HepG2 (cell line): Measurements from ENCODE around the gene HSDL1. TPM values are rescaled to one million over a fixed set of nuclear protein-coding genes. Genes with fewer than 3 reads are reported as not detected.
A peak's percentile ranks its signal among the peaks of the same experiment; 100 is the strongest.

Source experiments
- ASH2L ChIP-seq: fragments of 300-600, 200-600 bp; sonication (generic); IDR thresholded peaks from 2 replicates; pipeline ENCODE4 v1.7.0; 2017; ENCODE audit warnings: low read depth, mild to moderate bottlenecking, moderate library complexity, mixed read lengths, low read length; ENCODE audit not compliant: insufficient read length
- CAMTA2 ChIP-seq: sonication (generic); formaldehyde crosslinking; IDR thresholded peaks from 2 replicates; pipeline ENCODE4 v1.4.0; 2020; ENCODE audit warnings: mild to moderate bottlenecking, missing genetic modification reagents, borderline replicate concordance
- GLMP ChIP-seq: sonication (generic); formaldehyde crosslinking; IDR thresholded peaks from 2 replicates; pipeline ENCODE4 v1.9.0; 2021; ENCODE audit warnings: missing genetic modification reagents, mild to moderate bottlenecking, borderline replicate concordance
- HCFC1 ChIP-seq: fragments of 150-350 bp; IDR thresholded peaks from 2 replicates; pipeline ENCODE4 v1.6.1; 2014; ENCODE audit warnings: low read depth, low read length
- KAT8 ChIP-seq: IDR thresholded peaks from 2 replicates; pipeline ENCODE4 v1.6.1; 2016; ENCODE audit warnings: missing genetic modification reagents, missing compliant biosample characterization
- MTA3 ChIP-seq: sonication (generic); formaldehyde crosslinking; IDR thresholded peaks from 2 replicates; pipeline ENCODE4 v1.4.0; 2020; ENCODE audit warnings: missing genetic modification reagents
- NCOR1 ChIP-seq: fragments of 200-600 bp; sonication (generic); IDR thresholded peaks from 2 replicates; pipeline ENCODE4 v1.7.0; 2017; ENCODE audit warnings: antibody characterized with exemption, low read length, borderline replicate concordance
- PAF1 ChIP-seq: IDR thresholded peaks from 2 replicates; pipeline ENCODE4 v1.6.1; 2016; ENCODE audit warnings: missing genetic modification reagents, missing compliant biosample characterization
- RAD51 ChIP-seq: fragments of 450-650 bp; IDR thresholded peaks from 2 replicates; pipeline ENCODE4 v1.6.1; 2016; ENCODE audit warnings: borderline replicate concordance
- RFXANK ChIP-seq: IDR thresholded peaks from 2 replicates; pipeline ENCODE4 v1.6.1; 2016
- SRSF4 ChIP-seq: fragments of 200-400 bp; formaldehyde crosslinking; IDR thresholded peaks from one replicate; pipeline ENCODE4 v1.6.1; 2018; ENCODE audit warnings: mild to moderate bottlenecking, low read depth, low read length, moderate library complexity; ENCODE audit not compliant: poor library complexity, severe bottlenecking
- TCF12 ChIP-seq, 2 experiments: fragments of 450-650 bp in 1 of 2; sonication (generic) in 1 of 2; formaldehyde crosslinking in 1 of 2; IDR thresholded peaks; 2 replicates each; pipeline versions ENCODE4 v1.6.1 to v1.8.0; 2017 to 2022; ENCODE audit warnings: antibody characterized with exemption in 1 of 2, mild to moderate bottlenecking in 1 of 2, missing genetic modification reagents in 1 of 2, moderate library complexity in 1 of 2
- THAP11 ChIP-seq: IDR thresholded peaks from 2 replicates; pipeline ENCODE4 v1.6.1; 2016; ENCODE audit warnings: missing biosample characterization, missing genetic modification reagents
- ZBTB37 ChIP-seq: sonication (generic); formaldehyde crosslinking; IDR thresholded peaks from 2 replicates; pipeline ENCODE4 v1.4.0; 2020; ENCODE audit warnings: mild to moderate bottlenecking, missing genetic modification reagents
- ZBTB7B ChIP-seq: sonication (generic); formaldehyde crosslinking; IDR thresholded peaks from 2 replicates; pipeline ENCODE4 v1.4.0; 2020; ENCODE audit warnings: missing genetic modification reagents
- ZC3H13 ChIP-seq: sonication (generic); formaldehyde crosslinking; IDR thresholded peaks from 2 replicates; pipeline ENCODE4 v1.8.1; 2023; ENCODE audit warnings: mild to moderate bottlenecking, missing genetic modification reagents, moderate library complexity
- ZFP37 ChIP-seq: sonication (generic); formaldehyde crosslinking; IDR thresholded peaks from 2 replicates; pipeline ENCODE4 v1.4.0; 2020; ENCODE audit warnings: missing genetic modification reagents, borderline replicate concordance
- ZNF543 ChIP-seq: sonication (generic); formaldehyde crosslinking; IDR thresholded peaks from 2 replicates; pipeline ENCODE4 v1.4.0; 2020; ENCODE audit warnings: mild to moderate bottlenecking, missing genetic modification reagents
- ZNF713 ChIP-seq: sonication (generic); formaldehyde crosslinking; IDR thresholded peaks from 2 replicates; pipeline ENCODE4 v1.4.0; 2020; ENCODE audit warnings: mild to moderate bottlenecking, missing genetic modification reagents
- ZNF746 ChIP-seq: sonication (generic); formaldehyde crosslinking; IDR thresholded peaks from 2 replicates; pipeline ENCODE4 v1.8.0; 2022; ENCODE audit warnings: mild to moderate bottlenecking, missing genetic modification reagents
- polyA plus RNA-seq, 8 experiments: library from polyadenylated mRNA; depleted of rRNA in 3 of 8; stranded (reverse) in 7 of 8; unstranded in 1 of 8; fragments of >200 nt; fragmentation: Illumina TruSeq in 4 of 8; extraction: Trizol in 4 of 8; gene quantifications; 2 replicates each; pipeline versions ENCODE4 v1.2.1 to v1.2.3, GENCODE V29; 2011 to 2016; ENCODE audit warnings: low read depth in 4 of 8, missing spikeins in 1 of 8, mixed read lengths in 1 of 8; ENCODE audit not compliant: insufficient read depth in 1 of 8
- total RNA-seq, 5 experiments: library from RNA; depleted of rRNA; stranded (reverse); fragments of >200 nt; fragmentation: Illumina TruSeq; extraction: Trizol; gene quantifications; 2 replicates each; pipeline ENCODE4 v1.2.3, GENCODE V29; 2016; ENCODE audit warnings: low read depth in 1 of 5
- TF ChIP-seq, protein P1 (sequence below): IDR thresholded peaks from 2 replicates; pipeline ENCODE4 v1.4.0; 2020; ENCODE audit warnings: mild to moderate bottlenecking, missing genetic modification reagents

HSDL1 gene
- total and polyA plus RNA-seq, 2 of the 13 experiments (the other 11 are each of a cell fraction or from before 2014, with no cell fraction given), result 49.2 to 49.7 TPM

DNA sequence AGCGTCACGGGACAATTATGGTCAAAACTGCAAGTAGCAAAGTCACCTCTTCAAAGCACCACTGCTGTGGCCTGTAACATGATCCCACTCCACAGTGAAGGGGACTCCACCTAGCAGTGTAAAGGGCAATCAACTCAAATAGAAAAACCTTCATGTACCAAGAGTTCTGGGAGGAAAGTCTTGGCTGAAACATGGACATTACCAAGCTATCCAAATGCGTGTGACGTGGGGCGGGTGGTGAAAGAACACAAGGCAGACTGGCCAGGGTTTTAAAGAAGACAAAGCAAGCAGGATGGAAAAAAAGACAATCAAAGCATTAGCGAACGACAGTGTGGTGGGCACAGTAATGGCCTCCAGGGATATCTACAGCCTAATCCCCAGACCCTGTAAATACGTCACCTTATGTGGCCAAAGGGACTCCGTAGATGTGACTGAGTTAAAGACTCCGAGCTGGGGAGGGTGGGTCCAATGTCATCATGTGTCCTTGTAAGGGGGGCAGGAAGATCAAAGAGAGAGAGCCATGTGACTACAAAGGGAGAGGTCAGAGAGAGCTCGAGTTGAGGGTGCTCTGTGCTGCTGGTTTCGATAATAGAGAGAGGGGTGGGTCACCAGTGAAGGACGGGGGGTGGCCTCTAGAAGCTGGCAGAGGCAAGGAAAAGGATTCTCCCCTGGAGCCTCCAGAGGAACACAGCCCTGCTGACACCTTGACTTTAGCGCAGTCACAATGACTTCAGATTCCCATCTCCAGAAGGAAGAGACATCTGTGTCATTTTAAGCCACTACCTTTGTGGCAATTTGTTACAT lies 6.0 kb downstream of the HSDL1 start (continued):
- TF ChIP-seq HCFC1, result no peak
- TF ChIP-seq THAP11 (CRISPR knock-in tag), result peak; percentile 70; the same call in 1 of the 2 replicates
- TF ChIP-seq ZNF746 (CRISPR knock-in tag), result peak; percentile 89; the same call in 1 of the 2 replicates
- no peak for TF ChIP-seq RFXANK
- no peak for TF ChIP-seq ZFP37 (CRISPR knock-in tag)
- TF ChIP-seq RAD51, result peak; percentile 68
- no peak for TF ChIP-seq PAF1
- TF ChIP-seq ZBTB37, result no peak; the same call in 1 of the 2 replicates
- TF ChIP-seq TCF12 (IDR thresholded peaks at IDR 0.05), result no peak
- TF ChIP-seq TCF12 (CRISPR knock-in tag; IDR thresholded peaks at IDR 0.05), result no peak
- no peak for TF ChIP-seq SRSF4
- TF ChIP-seq MTA3 (CRISPR knock-in tag), result no peak
- TF ChIP-seq KAT8 (CRISPR knock-in tag), result peak; percentile 50; the same call in 1 of the 2 replicates
- peak; percentile 80 for TF ChIP-seq NCOR1
- TF ChIP-seq GLMP (CRISPR knock-in tag), result no peak
- no peak for TF ChIP-seq ZNF713 (CRISPR knock-in tag)
- no peak for TF ChIP-seq ZC3H13 (CRISPR knock-in tag)
- TF ChIP-seq, protein P1, sequence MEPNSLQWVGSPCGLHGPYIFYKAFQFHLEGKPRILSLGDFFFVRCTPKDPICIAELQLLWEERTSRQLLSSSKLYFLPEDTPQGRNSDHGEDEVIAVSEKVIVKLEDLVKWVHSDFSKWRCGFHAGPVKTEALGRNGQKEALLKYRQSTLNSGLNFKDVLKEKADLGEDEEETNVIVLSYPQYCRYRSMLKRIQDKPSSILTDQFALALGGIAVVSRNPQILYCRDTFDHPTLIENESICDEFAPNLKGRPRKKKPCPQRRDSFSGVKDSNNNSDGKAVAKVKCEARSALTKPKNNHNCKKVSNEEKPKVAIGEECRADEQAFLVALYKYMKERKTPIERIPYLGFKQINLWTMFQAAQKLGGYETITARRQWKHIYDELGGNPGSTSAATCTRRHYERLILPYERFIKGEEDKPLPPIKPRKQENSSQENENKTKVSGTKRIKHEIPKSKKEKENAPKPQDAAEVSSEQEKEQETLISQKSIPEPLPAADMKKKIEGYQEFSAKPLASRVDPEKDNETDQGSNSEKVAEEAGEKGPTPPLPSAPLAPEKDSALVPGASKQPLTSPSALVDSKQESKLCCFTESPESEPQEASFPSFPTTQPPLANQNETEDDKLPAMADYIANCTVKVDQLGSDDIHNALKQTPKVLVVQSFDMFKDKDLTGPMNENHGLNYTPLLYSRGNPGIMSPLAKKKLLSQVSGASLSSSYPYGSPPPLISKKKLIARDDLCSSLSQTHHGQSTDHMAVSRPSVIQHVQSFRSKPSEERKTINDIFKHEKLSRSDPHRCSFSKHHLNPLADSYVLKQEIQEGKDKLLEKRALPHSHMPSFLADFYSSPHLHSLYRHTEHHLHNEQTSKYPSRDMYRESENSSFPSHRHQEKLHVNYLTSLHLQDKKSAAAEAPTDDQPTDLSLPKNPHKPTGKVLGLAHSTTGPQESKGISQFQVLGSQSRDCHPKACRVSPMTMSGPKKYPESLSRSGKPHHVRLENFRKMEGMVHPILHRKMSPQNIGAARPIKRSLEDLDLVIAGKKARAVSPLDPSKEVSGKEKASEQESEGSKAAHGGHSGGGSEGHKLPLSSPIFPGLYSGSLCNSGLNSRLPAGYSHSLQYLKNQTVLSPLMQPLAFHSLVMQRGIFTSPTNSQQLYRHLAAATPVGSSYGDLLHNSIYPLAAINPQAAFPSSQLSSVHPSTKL (CRISPR knock-in tag), result peak; percentile 82
- no peak for TF ChIP-seq CAMTA2 (CRISPR knock-in tag)
- TF ChIP-seq ZBTB7B (CRISPR knock-in tag), result peak; percentile 90
- peak; percentile 99 for TF ChIP-seq ASH2L
- no peak for TF ChIP-seq ZNF543 (CRISPR knock-in tag)
